HG02884 (cell line): ENCODE data around the gene UROC1.
"Not testable (repeated sequence)": the region's sequence is repeated elsewhere in the genome, so short reads cannot be mapped to it uniquely, and the experiment has no call there.

Experiments used
- ATAC-seq: cut with Tn5 transposase; IDR thresholded peaks from one replicate; pipeline ENCODE4 v1.9.1; 2021; ENCODE audit warnings: mild to moderate bottlenecking, moderate library complexity; ENCODE audit not compliant: unreplicated experiment

Gene UROC1

GRCh38 chr3:126547721-126548120 lies 30.1 kb upstream of the UROC1 start:
- no peak for ATAC-seq

GRCh38 chr3:126546549-126547239 lies 29.1 kb upstream of the UROC1 start:
- no peak for ATAC-seq

GRCh38 chr3:126546013-126546412 lies 28.4 kb upstream of the UROC1 start:
- ATAC-seq = no peak

- no peak for ATAC-seq
These were observed 28.0 kb upstream of the UROC1 start for GRCh38 chr3:126545544-126545943.

GRCh38 chr3:126544596-126545281 lies 27.2 kb upstream of the UROC1 start:
- ATAC-seq = no peak

- no peak for ATAC-seq
These were observed 26.0 kb upstream of the UROC1 start for GRCh38 chr3:126543457-126544061.

GRCh38 chr3:126542340-126543241 lies 25.0 kb upstream of the UROC1 start:
- ATAC-seq = no peak

GRCh38 chr3:126541628-126542339 lies 24.2 kb upstream of the UROC1 start:
- no peak for ATAC-seq

GRCh38 chr3:126540951-126541627 lies 23.5 kb upstream of the UROC1 start:
- no peak for ATAC-seq

- ATAC-seq = no peak
These were observed 22.8 kb upstream of the UROC1 start for GRCh38 chr3:126540342-126540849.

- no peak for ATAC-seq
These were observed 22.1 kb upstream of the UROC1 start for GRCh38 chr3:126539558-126540250.

GRCh38 chr3:126538966-126539365 lies 21.4 kb upstream of the UROC1 start:
- no peak for ATAC-seq

- no peak for ATAC-seq
These were observed 20.7 kb upstream of the UROC1 start for GRCh38 chr3:126538316-126538715.

GRCh38 chr3:126537730-126538281 lies 20.2 kb upstream of the UROC1 start:
- ATAC-seq = no peak

GRCh38 chr3:126537116-126537729 lies 19.6 kb upstream of the UROC1 start:
- ATAC-seq = no peak

GRCh38 chr3:126536126-126536525 lies 18.6 kb upstream of the UROC1 start:
- ATAC-seq = no peak

GRCh38 chr3:126535636-126536035 lies 18.1 kb upstream of the UROC1 start:
- no peak for ATAC-seq

GRCh38 chr3:126534716-126535115 lies 17.1 kb upstream of the UROC1 start:
- ATAC-seq = not testable (repeated sequence)
